ENCODE measurements around the gene PHPT1.
"Not testable (repeated sequence)": the region's sequence is repeated elsewhere in the genome, so short reads cannot be mapped to it uniquely, and the experiment has no call there.

Gene PHPT1

GRCh38 chr9:136849038-136849959, at the start of gene PHPT1:
Gene PHPT1, plus strand, starts transcription at chr9:136849409. Its CDS starts 22 bp downstream, at chr9:136849431.
- peaks cover 16% of the 10 kb centered on the region for H3K4me1 ChIP-seq (ENCODE audit: insufficient read depth, low read length)
- H2AFZ ChIP-seq (ENCODE audit: low read depth, low read length) = no peak within 1 kb of the TSS
- no peaks in the 10 kb centered on the region for H3K9me3 ChIP-seq (ENCODE audit: low read length)
- peaks cover 12% of the 10 kb centered on the region for H3K36me3 ChIP-seq (ENCODE audit: insufficient read depth, low read length)
- no peaks in the 10 kb centered on the region for H3K27me3 ChIP-seq (ENCODE audit: insufficient read depth, low read length)
- peak within 1 kb of the TSS; percentile 81 for H3K4me3 ChIP-seq (ENCODE audit: low read length)

- H3K4me3 ChIP-seq (ENCODE audit: low read length) = peak overlapping the region; percentile 46
Measured at GRCh38 chr9:136799854-136800657, 49.2 kb upstream of the PHPT1 start.

GRCh38 chr9:136802321-136802720, 46.9 kb upstream of the PHPT1 start:
- Histone ChIP-seq H3K9me3 (ENCODE audit: low read length) (no peaks in the 10 kb centered on the region), H3K27me3 (ENCODE audit: insufficient read depth, low read length) (no peaks in the 10 kb centered on the region), H3K4me3 (ENCODE audit: low read length) (no peak overlapping the region), H2AFZ (ENCODE audit: low read depth, low read length) (no peak overlapping the region), H3K4me1 (ENCODE audit: insufficient read depth, low read length) (peaks cover 27% of the 10 kb centered on the region), H3K36me3 (ENCODE audit: insufficient read depth, low read length) (peaks cover 4% of the 10 kb centered on the region)

More at GRCh38 chr9:136799854-136800657, 49.2 kb upstream of the PHPT1 start:
- Histone ChIP-seq H3K27me3 (ENCODE audit: insufficient read depth, low read length) (no peaks in the 10 kb centered on the region), H3K9me3 (ENCODE audit: low read length) (no peaks in the 10 kb centered on the region), H2AFZ (ENCODE audit: low read depth, low read length) (peak overlapping the region; percentile 15), H3K4me1 (ENCODE audit: insufficient read depth, low read length) (peaks cover 33% of the 10 kb centered on the region), H3K36me3 (ENCODE audit: insufficient read depth, low read length) (peaks cover 4% of the 10 kb centered on the region)

- H3K4me1 ChIP-seq (ENCODE audit: insufficient read depth, low read length) = peaks cover 27% of the 10 kb centered on the region
- not testable (repeated sequence) for H2AFZ ChIP-seq (ENCODE audit: low read depth, low read length); H3K4me3 ChIP-seq (ENCODE audit: low read length); H3K36me3 ChIP-seq (ENCODE audit: insufficient read depth, low read length); H3K27me3 ChIP-seq (ENCODE audit: insufficient read depth, low read length); H3K9me3 ChIP-seq (ENCODE audit: low read length)
Measured at GRCh38 chr9:136803009-136803550, 46.1 kb upstream of the PHPT1 start.

GRCh38 chr9:136803551-136804508, 45.4 kb upstream of the PHPT1 start:
- Histone ChIP-seq H3K36me3 (ENCODE audit: insufficient read depth, low read length) (peaks cover 4% of the 10 kb centered on the region), H3K27me3 (ENCODE audit: insufficient read depth, low read length) (no peaks in the 10 kb centered on the region), H2AFZ (ENCODE audit: low read depth, low read length) (no peak overlapping the region), H3K4me1 (ENCODE audit: insufficient read depth, low read length) (peaks cover 29% of the 10 kb centered on the region), H3K9me3 (ENCODE audit: low read length) (no peaks in the 10 kb centered on the region), H3K4me3 (ENCODE audit: low read length) (no peak overlapping the region)

GRCh38 chr9:136804509-136805206, 44.6 kb upstream of the PHPT1 start:
- Histone ChIP-seq H3K9me3 (ENCODE audit: low read length) (no peaks in the 10 kb centered on the region), H3K27me3 (ENCODE audit: insufficient read depth, low read length) (no peaks in the 10 kb centered on the region), H3K4me1 (ENCODE audit: insufficient read depth, low read length) (peaks cover 36% of the 10 kb centered on the region), H2AFZ (ENCODE audit: low read depth, low read length) (no peak overlapping the region), H3K36me3 (ENCODE audit: insufficient read depth, low read length) (peaks cover 6% of the 10 kb centered on the region), H3K4me3 (ENCODE audit: low read length) (no peak overlapping the region)

GRCh38 chr9:136805207-136805740, 43.9 kb upstream of the PHPT1 start:
- H3K27me3 ChIP-seq (ENCODE audit: insufficient read depth, low read length) = no peaks in the 10 kb centered on the region

GRCh38 chr9:136806067-136806466, 43.1 kb upstream of the PHPT1 start:
- Histone ChIP-seq H3K36me3 (ENCODE audit: insufficient read depth, low read length) (peaks cover 18% of the 10 kb centered on the region), H3K27me3 (ENCODE audit: insufficient read depth, low read length) (no peaks in the 10 kb centered on the region), H3K4me3 (ENCODE audit: low read length) (no peak overlapping the region), H3K4me1 (ENCODE audit: insufficient read depth, low read length) (peaks cover 31% of the 10 kb centered on the region), H3K9me3 (ENCODE audit: low read length) (no peaks in the 10 kb centered on the region), H2AFZ (ENCODE audit: low read depth, low read length) (no peak overlapping the region)

More at GRCh38 chr9:136805207-136805740, 43.9 kb upstream of the PHPT1 start:
- H3K4me3 ChIP-seq (ENCODE audit: low read length) = no peak overlapping the region
- H3K9me3 ChIP-seq (ENCODE audit: low read length) = no peaks in the 10 kb centered on the region
- no peak overlapping the region for H2AFZ ChIP-seq (ENCODE audit: low read depth, low read length)
- peaks cover 37% of the 10 kb centered on the region for H3K4me1 ChIP-seq (ENCODE audit: insufficient read depth, low read length)
- H3K36me3 ChIP-seq (ENCODE audit: insufficient read depth, low read length) = peaks cover 12% of the 10 kb centered on the region

GRCh38 chr9:136806631-136807201, 42.5 kb upstream of the PHPT1 start:
- H3K4me3 ChIP-seq (ENCODE audit: low read length) = peak overlapping the region; percentile 97
- H3K9me3 ChIP-seq (ENCODE audit: low read length) = no peaks in the 10 kb centered on the region
- peak overlapping the region; percentile 76 for H2AFZ ChIP-seq (ENCODE audit: low read depth, low read length)
- H3K27me3 ChIP-seq (ENCODE audit: insufficient read depth, low read length) = no peaks in the 10 kb centered on the region
- H3K36me3 ChIP-seq (ENCODE audit: insufficient read depth, low read length) = peaks cover 24% of the 10 kb centered on the region
- peaks cover 27% of the 10 kb centered on the region for H3K4me1 ChIP-seq (ENCODE audit: insufficient read depth, low read length)

- peaks cover 26% of the 10 kb centered on the region for H3K36me3 ChIP-seq (ENCODE audit: insufficient read depth, low read length)
- H2AFZ ChIP-seq (ENCODE audit: low read depth, low read length) = peak within 1 kb of the TSS; percentile 76
- peak within 1 kb of the TSS; percentile 97 for H3K4me3 ChIP-seq (ENCODE audit: low read length)
- H3K4me1 ChIP-seq (ENCODE audit: insufficient read depth, low read length) = peaks cover 27% of the 10 kb centered on the region
- no peaks in the 10 kb centered on the region for H3K27me3 ChIP-seq (ENCODE audit: insufficient read depth, low read length)
- no peaks in the 10 kb centered on the region for H3K9me3 ChIP-seq (ENCODE audit: low read length)
Measured at GRCh38 chr9:136807281-136808074, 41.7 kb upstream of the PHPT1 start, which contains the start of gene RABL6. Gene RABL6, plus strand, starts transcription at chr9:136807948. Its CDS starts 249 bp downstream, at chr9:136808197.

Data from neuron (in vitro differentiated cells).